Measurements from ENCODE around the gene POLR3C.
"Not testable (repeated sequence)": the region's sequence is repeated elsewhere in the genome, so short reads cannot be mapped to it uniquely, and the experiment has no call there.

POLR3C gene

GRCh38 chr1:145828367-145829026, 4.5 kb downstream of the POLR3C start:
- H3F3A ChIP-seq (ENCODE audit: insufficient read depth, low read length) = no peaks in the 10 kb centered on the region
- no peak for TF ChIP-seq EZH2 (IDR thresholded peaks at IDR 0.05; ENCODE audit: borderline replicate concordance, low read length)
- TF ChIP-seq, protein P1, sequence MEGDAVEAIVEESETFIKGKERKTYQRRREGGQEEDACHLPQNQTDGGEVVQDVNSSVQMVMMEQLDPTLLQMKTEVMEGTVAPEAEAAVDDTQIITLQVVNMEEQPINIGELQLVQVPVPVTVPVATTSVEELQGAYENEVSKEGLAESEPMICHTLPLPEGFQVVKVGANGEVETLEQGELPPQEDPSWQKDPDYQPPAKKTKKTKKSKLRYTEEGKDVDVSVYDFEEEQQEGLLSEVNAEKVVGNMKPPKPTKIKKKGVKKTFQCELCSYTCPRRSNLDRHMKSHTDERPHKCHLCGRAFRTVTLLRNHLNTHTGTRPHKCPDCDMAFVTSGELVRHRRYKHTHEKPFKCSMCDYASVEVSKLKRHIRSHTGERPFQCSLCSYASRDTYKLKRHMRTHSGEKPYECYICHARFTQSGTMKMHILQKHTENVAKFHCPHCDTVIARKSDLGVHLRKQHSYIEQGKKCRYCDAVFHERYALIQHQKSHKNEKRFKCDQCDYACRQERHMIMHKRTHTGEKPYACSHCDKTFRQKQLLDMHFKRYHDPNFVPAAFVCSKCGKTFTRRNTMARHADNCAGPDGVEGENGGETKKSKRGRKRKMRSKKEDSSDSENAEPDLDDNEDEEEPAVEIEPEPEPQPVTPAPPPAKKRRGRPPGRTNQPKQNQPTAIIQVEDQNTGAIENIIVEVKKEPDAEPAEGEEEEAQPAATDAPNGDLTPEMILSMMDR (IDR thresholded peaks at IDR 0.05; ENCODE audit: low read length) = no peak
- no peak overlapping the region for H3K4me3 ChIP-seq (ENCODE audit: low read depth, low read length, poor library complexity, severe bottlenecking)
- H3K9ac ChIP-seq (ENCODE audit: low read length) = no peak overlapping the region
- H2AFZ ChIP-seq (ENCODE audit: low read length) = no peak overlapping the region
- no peak overlapping the region for H3K27ac ChIP-seq (ENCODE audit: low read depth, low read length, poor library complexity, severe bottlenecking)
- H3K36me3 ChIP-seq (ENCODE audit: insufficient read depth, low read length) = peaks cover 77% of the 10 kb centered on the region
- H3K9me2 ChIP-seq (ENCODE audit: low read depth, low read length) = no peaks in the 10 kb centered on the region
- no peaks in the 10 kb centered on the region for H4K20me1 ChIP-seq (ENCODE audit: insufficient read depth, low read length)
- peaks cover 14% of the 10 kb centered on the region for H3K4me1 ChIP-seq (ENCODE audit: insufficient read depth, low read length, severe bottlenecking)
- H3K9me3 ChIP-seq (ENCODE audit: low read length) = no peaks in the 10 kb centered on the region
- no peaks in the 10 kb centered on the region for H3K27me3 ChIP-seq (ENCODE audit: insufficient read depth, low read length)
- H3K79me2 ChIP-seq (ENCODE audit: insufficient read depth, low read length) = peaks cover 21% of the 10 kb centered on the region
- no peak overlapping the region for H3K4me2 ChIP-seq (ENCODE audit: low read length)

GRCh38 chr1:145830810-145831209, 6.8 kb downstream of the POLR3C start:
- not testable (repeated sequence) for H3K4me1 ChIP-seq (ENCODE audit: insufficient read depth, low read length, severe bottlenecking); H3K9ac ChIP-seq (ENCODE audit: low read length); H3K4me3 ChIP-seq (ENCODE audit: low read depth, low read length, poor library complexity, severe bottlenecking); H3K79me2 ChIP-seq (ENCODE audit: insufficient read depth, low read length); H3K9me2 ChIP-seq (ENCODE audit: low read depth, low read length); H3K27me3 ChIP-seq (ENCODE audit: insufficient read depth, low read length); H3K4me2 ChIP-seq (ENCODE audit: low read length); H4K20me1 ChIP-seq (ENCODE audit: insufficient read depth, low read length); H3F3A ChIP-seq (ENCODE audit: insufficient read depth, low read length); H2AFZ ChIP-seq (ENCODE audit: low read length); H3K9me3 ChIP-seq (ENCODE audit: low read length); H3K27ac ChIP-seq (ENCODE audit: low read depth, low read length, poor library complexity, severe bottlenecking)
- H3K36me3 ChIP-seq (ENCODE audit: insufficient read depth, low read length) = peaks cover 96% of the 10 kb centered on the region

GRCh38 chr1:145837656-145838055, 13.7 kb downstream of the POLR3C start:
- Histone ChIP-seq H3K27me3 (ENCODE audit: insufficient read depth, low read length) (no peaks in the 10 kb centered on the region), H3K9ac (ENCODE audit: low read length) (no peak overlapping the region), H3K36me3 (ENCODE audit: insufficient read depth, low read length) (peaks cover 98% of the 10 kb centered on the region), H3K4me3 (ENCODE audit: low read depth, low read length, poor library complexity, severe bottlenecking) (no peak overlapping the region), H3K9me2 (ENCODE audit: low read depth, low read length) (no peaks in the 10 kb centered on the region), H3K4me1 (ENCODE audit: insufficient read depth, low read length, severe bottlenecking) (no peaks in the 10 kb centered on the region), H3K9me3 (ENCODE audit: low read length) (no peaks in the 10 kb centered on the region), H3K27ac (ENCODE audit: low read depth, low read length, poor library complexity, severe bottlenecking) (no peak overlapping the region), H3F3A (ENCODE audit: insufficient read depth, low read length) (no peaks in the 10 kb centered on the region), H3K4me2 (ENCODE audit: low read length) (no peak overlapping the region), H2AFZ (ENCODE audit: low read length) (no peak overlapping the region), H3K79me2 (ENCODE audit: insufficient read depth, low read length) (no peaks in the 10 kb centered on the region), H4K20me1 (ENCODE audit: insufficient read depth, low read length) (no peaks in the 10 kb centered on the region)
- TF ChIP-seq EZH2 (IDR thresholded peaks at IDR 0.05; ENCODE audit: borderline replicate concordance, low read length) = no peak
- TF ChIP-seq, protein P1 (IDR thresholded peaks at IDR 0.05; ENCODE audit: low read length) = no peak

DNA sequence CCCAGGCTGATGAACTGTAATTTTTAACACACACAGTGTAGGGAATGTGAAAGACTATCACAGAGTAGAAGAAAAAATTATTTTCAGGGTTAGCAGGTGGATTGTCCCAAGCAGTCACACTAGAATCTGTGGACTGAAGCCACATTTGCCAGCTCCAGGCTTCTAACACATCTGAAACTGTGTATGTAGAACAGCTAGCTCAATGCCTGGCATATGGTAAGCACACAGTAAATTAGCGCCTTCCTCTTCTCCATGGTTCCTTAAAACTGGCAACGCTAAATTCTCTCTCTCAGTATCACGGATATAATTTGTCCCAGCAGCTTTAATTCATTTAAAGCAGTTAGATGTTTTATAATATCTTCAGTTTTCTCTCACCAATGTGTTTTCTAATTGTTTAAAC, 19.0 kb downstream of the POLR3C start:
- Histone ChIP-seq H3K9ac (ENCODE audit: low read length) (no peak overlapping the region), H3K4me2 (ENCODE audit: low read length) (no peak overlapping the region), H3K27ac (ENCODE audit: low read depth, low read length, poor library complexity, severe bottlenecking) (no peak overlapping the region), H3F3A (ENCODE audit: insufficient read depth, low read length) (no peaks in the 10 kb centered on the region), H3K27me3 (ENCODE audit: insufficient read depth, low read length) (no peaks in the 10 kb centered on the region), H3K79me2 (ENCODE audit: insufficient read depth, low read length) (no peaks in the 10 kb centered on the region), H4K20me1 (ENCODE audit: insufficient read depth, low read length) (no peaks in the 10 kb centered on the region), H3K9me3 (ENCODE audit: low read length) (no peaks in the 10 kb centered on the region), H3K9me2 (ENCODE audit: low read depth, low read length) (no peaks in the 10 kb centered on the region), H3K4me3 (ENCODE audit: low read depth, low read length, poor library complexity, severe bottlenecking) (no peak overlapping the region), H3K4me1 (ENCODE audit: insufficient read depth, low read length, severe bottlenecking) (peaks cover 17% of the 10 kb centered on the region), H3K36me3 (ENCODE audit: insufficient read depth, low read length) (peaks cover 55% of the 10 kb centered on the region), H2AFZ (ENCODE audit: low read length) (no peak overlapping the region)
- TF ChIP-seq, protein P1 (IDR thresholded peaks at IDR 0.05; ENCODE audit: low read length) = no peak
- TF ChIP-seq EZH2 (IDR thresholded peaks at IDR 0.05; ENCODE audit: borderline replicate concordance, low read length) = no peak
